ENCODE measurements around the gene CDK3.
"Not testable (repeated sequence)": the region's sequence is repeated elsewhere in the genome, so short reads cannot be mapped to it uniquely, and the experiment has no call there.

The CDK3 gene

GRCh38 chr17:76039121-76039520 lies 38.5 kb downstream of the CDK3 start:
- TF ChIP-seq CTCF (conservative IDR thresholded peaks at IDR 0.05; ENCODE audit: control insufficient read depth, insufficient read depth, low read depth, low read length), result no peak
- no peak overlapping the region for H3K4me3 ChIP-seq (ENCODE audit: control insufficient read depth, low read depth, low read length)
- peak; percentile 35 for DNase-seq (ENCODE audit: low read depth)

- H3K4me3 ChIP-seq (ENCODE audit: control insufficient read depth, low read depth, low read length), result no peak overlapping the region
- no peak for TF ChIP-seq CTCF (conservative IDR thresholded peaks at IDR 0.05; ENCODE audit: control insufficient read depth, insufficient read depth, low read depth, low read length)
- no peak for DNase-seq (ENCODE audit: low read depth)
Observed at GRCh38 chr17:76040376-76040775, 39.7 kb downstream of the CDK3 start.

GRCh38 chr17:76042868-76043267 lies 42.2 kb downstream of the CDK3 start:
- DNase-seq (ENCODE audit: low read depth); H3K4me3 ChIP-seq (ENCODE audit: control insufficient read depth, low read depth, low read length): not testable (repeated sequence)

GRCh38 chr17:76044475-76045007 lies 43.9 kb downstream of the CDK3 start:
- DNase-seq (ENCODE audit: low read depth), result not testable (repeated sequence)

GRCh38 chr17:76046064-76046463 lies 45.4 kb downstream of the CDK3 start:
- no peak for TF ChIP-seq CTCF (conservative IDR thresholded peaks at IDR 0.05; ENCODE audit: control insufficient read depth, insufficient read depth, low read depth, low read length)
- no peak overlapping the region for H3K4me3 ChIP-seq (ENCODE audit: control insufficient read depth, low read depth, low read length)
- DNase-seq (ENCODE audit: low read depth), result no peak

More at GRCh38 chr17:76044475-76045007, 43.9 kb downstream of the CDK3 start:
- H3K4me3 ChIP-seq (ENCODE audit: control insufficient read depth, low read depth, low read length), result not testable (repeated sequence)

- no peak for TF ChIP-seq CTCF (conservative IDR thresholded peaks at IDR 0.05; ENCODE audit: control insufficient read depth, insufficient read depth, low read depth, low read length)
- no peak for DNase-seq (ENCODE audit: low read depth)
- no peak overlapping the region for H3K4me3 ChIP-seq (ENCODE audit: control insufficient read depth, low read depth, low read length)
Observed at GRCh38 chr17:76048025-76048605, 47.5 kb downstream of the CDK3 start.

- TF ChIP-seq CTCF (conservative IDR thresholded peaks at IDR 0.05; ENCODE audit: control insufficient read depth, insufficient read depth, low read depth, low read length), result no peak
- H3K4me3 ChIP-seq (ENCODE audit: control insufficient read depth, low read depth, low read length), result no peak overlapping the region
- no peak for DNase-seq (ENCODE audit: low read depth)
Observed at GRCh38 chr17:76048711-76049110, 48.1 kb downstream of the CDK3 start.

- no peak for DNase-seq (ENCODE audit: low read depth)
- H3K4me3 ChIP-seq (ENCODE audit: control insufficient read depth, low read depth, low read length), result no peak overlapping the region
- no peak for TF ChIP-seq CTCF (conservative IDR thresholded peaks at IDR 0.05; ENCODE audit: control insufficient read depth, insufficient read depth, low read depth, low read length)
Observed at GRCh38 chr17:76049239-76049638, 48.6 kb downstream of the CDK3 start.

All from fibroblast of mammary gland (primary cell).